OCI-LY1 (cell line): ENCODE data around the gene TRPM6.
"Not testable (repeated sequence)": the region's sequence is repeated elsewhere in the genome, so short reads cannot be mapped to it uniquely, and the experiment has no call there.

Experiments
- H2AFZ ChIP-seq: fragments of 200-600 bp; sonication (generic), shearing (Covaris generic); 2 replicates; pipeline ENCODE4 v1.6.0; 2014; ENCODE audit warnings: antibody characterized with exemption, mild to moderate bottlenecking, low read length
- H3F3A ChIP-seq: fragments of 200-600 bp; sonication (generic), shearing (Covaris generic); 2 replicates; pipeline ENCODE4 v1.6.0; 2014; ENCODE audit warnings: mild to moderate bottlenecking, antibody characterized with exemption, low read length, moderate library complexity; ENCODE audit not compliant: insufficient read depth
- H3K27ac ChIP-seq: fragments of 200-600 bp; sonication (generic); 2 replicates; pipeline ENCODE4 v1.5.1; 2014; ENCODE audit warnings: low read length, mixed run types, mild to moderate bottlenecking, low read depth; ENCODE audit not compliant: poor library complexity, severe bottlenecking
- H3K27me3 ChIP-seq: fragments of 200-600 bp; sonication (generic); 2 replicates; pipeline ENCODE4 v1.6.0; 2014; ENCODE audit warnings: antibody characterized with exemption, mild to moderate bottlenecking, low read length, moderate library complexity; ENCODE audit not compliant: insufficient read depth
- H3K36me3 ChIP-seq: fragments of 200-600 bp; sonication (generic); 2 replicates; pipeline ENCODE4 v1.6.1; 2014; ENCODE audit warnings: mild to moderate bottlenecking, antibody characterized with exemption, low read length, moderate library complexity, mixed read lengths; ENCODE audit not compliant: insufficient read depth
- H3K4me1 ChIP-seq: fragments of 200-600 bp; sonication (generic); 2 replicates; pipeline ENCODE4 v1.5.1; 2014; ENCODE audit warnings: mild to moderate bottlenecking, low read length, moderate library complexity; ENCODE audit not compliant: insufficient read depth, severe bottlenecking
- H3K4me2 ChIP-seq: fragments of 200-600 bp; sonication (generic), shearing (Covaris generic); 2 replicates; pipeline ENCODE4 v1.6.1; 2014; ENCODE audit warnings: low read length
- H3K4me3 ChIP-seq: fragments of 200-600 bp; sonication (generic); 2 replicates; pipeline ENCODE4 v1.5.1; 2014; ENCODE audit warnings: low read length, low read depth, mild to moderate bottlenecking, mixed read lengths; ENCODE audit not compliant: poor library complexity, severe bottlenecking
- H3K79me2 ChIP-seq: fragments of 200-600 bp; shearing (Covaris generic); 2 replicates; pipeline ENCODE4 v1.6.1; 2016; ENCODE audit warnings: mixed run types, low read length, mixed read lengths; ENCODE audit not compliant: insufficient read depth
- H3K9ac ChIP-seq: fragments of 200-600 bp; sonication (generic), shearing (Covaris generic); 2 replicates; pipeline ENCODE4 v1.6.1; 2014; ENCODE audit warnings: mild to moderate bottlenecking, low read length, mixed read lengths
- H3K9me2 ChIP-seq: fragments of 200-600 bp; sonication (generic), shearing (Covaris generic); 2 replicates; pipeline ENCODE4 v1.6.1; 2014; ENCODE audit warnings: low read depth, mild to moderate bottlenecking, low read length, mixed read lengths
- H3K9me3 ChIP-seq: fragments of 200-600 bp; shearing (Covaris generic); 2 replicates; pipeline ENCODE4 v1.6.1; 2014; ENCODE audit warnings: low read length, mixed read lengths
- H4K20me1 ChIP-seq: fragments of 200-600 bp; sonication (generic), shearing (Covaris generic); 2 replicates; pipeline ENCODE4 v1.6.0; 2016; ENCODE audit warnings: mild to moderate bottlenecking, low read length; ENCODE audit not compliant: insufficient read depth
- CTCF ChIP-seq: fragments of 200-600 bp; sonication (generic), shearing (Covaris generic); IDR thresholded peaks from 2 replicates; pipeline ENCODE4 v1.5.1; 2017; ENCODE audit warnings: mild to moderate bottlenecking, antibody characterized with exemption, low read length, moderate library complexity, mixed read lengths
- EZH2 ChIP-seq: fragments of 200-600 bp; sonication (generic), shearing (Covaris generic); IDR thresholded peaks from 2 replicates; pipeline ENCODE4 v1.8.0; 2017; ENCODE audit warnings: borderline replicate concordance, mixed run types, mild to moderate bottlenecking, antibody characterized with exemption, low read length, moderate library complexity, mixed read lengths

TRPM6 gene

GRCh38 chr9:74907085-74907484, 19.4 kb upstream of the TRPM6 start:
- H2AFZ ChIP-seq, result no peak overlapping the region
- H3K4me1 ChIP-seq, result no peaks in the 10 kb centered on the region
- H3K27ac ChIP-seq, result no peak overlapping the region
- no peak overlapping the region for H3K4me2 ChIP-seq
- no peaks in the 10 kb centered on the region for H3K79me2 ChIP-seq
- H3K36me3 ChIP-seq, result no peaks in the 10 kb centered on the region
- H3K9ac ChIP-seq, result no peak overlapping the region
- H3K9me2 ChIP-seq, result no peaks in the 10 kb centered on the region
- no peaks in the 10 kb centered on the region for H4K20me1 ChIP-seq
- no peaks in the 10 kb centered on the region for H3F3A ChIP-seq
- TF ChIP-seq CTCF (no peak), EZH2 (no peak)
- H3K9me3 ChIP-seq, result no peaks in the 10 kb centered on the region
- H3K27me3 ChIP-seq, result no peaks in the 10 kb centered on the region; the same call in 1 of the 2 replicates
- H3K4me3 ChIP-seq, result no peak overlapping the region

- Histone ChIP-seq H3K4me1 (no peaks in the 10 kb centered on the region), H3K9me2 (no peaks in the 10 kb centered on the region), H3K27me3 (no peaks in the 10 kb centered on the region; the same call in 1 of the 2 replicates), H3K79me2 (no peaks in the 10 kb centered on the region), H2AFZ (no peak overlapping the region), H3K4me2 (no peak overlapping the region), H3K9ac (no peak overlapping the region), H3K4me3 (no peak overlapping the region), H4K20me1 (no peaks in the 10 kb centered on the region), H3K9me3 (no peaks in the 10 kb centered on the region), H3F3A (no peaks in the 10 kb centered on the region), H3K36me3 (no peaks in the 10 kb centered on the region), H3K27ac (no peak overlapping the region)
- TF ChIP-seq CTCF, result no peak
- TF ChIP-seq EZH2, result no peak
Measured at GRCh38 chr9:74901001-74901400, 13.3 kb upstream of the TRPM6 start.

- H3F3A ChIP-seq, H4K20me1 ChIP-seq, H3K27me3 ChIP-seq, H3K79me2 ChIP-seq, H2AFZ ChIP-seq, H3K9me2 ChIP-seq, H3K4me2 ChIP-seq, H3K4me3 ChIP-seq, H3K27ac ChIP-seq, H3K9me3 ChIP-seq, H3K4me1 ChIP-seq, H3K9ac ChIP-seq, H3K36me3 ChIP-seq: not testable (repeated sequence)
Measured at GRCh38 chr9:74888449-74888848, 728 bp upstream of the TRPM6 start.

- H3K27ac ChIP-seq, result no peak overlapping the region
- H3K79me2 ChIP-seq, result no peaks in the 10 kb centered on the region
- no peak for TF ChIP-seq CTCF
- no peak for TF ChIP-seq EZH2
- no peaks in the 10 kb centered on the region for H3K27me3 ChIP-seq
- H3K4me2 ChIP-seq, result no peak overlapping the region
- no peaks in the 10 kb centered on the region for H3K9me2 ChIP-seq
- no peak overlapping the region for H3K4me3 ChIP-seq
- no peaks in the 10 kb centered on the region for H4K20me1 ChIP-seq
- no peak overlapping the region for H3K9ac ChIP-seq
- no peak overlapping the region for H2AFZ ChIP-seq
- no peaks in the 10 kb centered on the region for H3K9me3 ChIP-seq
- no peaks in the 10 kb centered on the region for H3K36me3 ChIP-seq
- no peaks in the 10 kb centered on the region for H3K4me1 ChIP-seq
- H3F3A ChIP-seq, result no peaks in the 10 kb centered on the region
Measured at GRCh38 chr9:74887981-74888370, 255 bp upstream of the TRPM6 start.
